Neural progenitor cell (in vitro differentiated cells): ENCODE measurements around the gene PSMA7. TPM values are rescaled to one million over a fixed set of nuclear protein-coding genes. Genes with fewer than 3 reads are reported as not detected.
A peak's percentile ranks its signal among the peaks of the same experiment; 100 is the strongest.

Experiments
- DNase-seq: peaks from one replicate; pipeline ENCODE4 v3.0.0-alpha.2; 2016; ENCODE audit warnings: low spot score
- H2AFZ ChIP-seq: fragments of 200-600 bp; sonication (generic); replicated peaks from 2 replicates; pipeline ENCODE4 v1.6.1; 2016; ENCODE audit warnings: antibody characterized with exemption
- H3F3A ChIP-seq: fragments of 200-600 bp; sonication (generic); 2 replicates; pipeline ENCODE4 v1.6.1; 2016; ENCODE audit warnings: antibody characterized with exemption, low read depth
- H3K27ac ChIP-seq: fragments of 200-600 bp; sonication (generic); 2 replicates; pipeline ENCODE4 v1.5.1; 2016; ENCODE audit warnings: mild to moderate bottlenecking
- H3K27me3 ChIP-seq: fragments of 200-600 bp; sonication (generic); 2 replicates; pipeline ENCODE4 v1.6.1; 2016; ENCODE audit warnings: mild to moderate bottlenecking, moderate library complexity
- H3K36me3 ChIP-seq: fragments of 200-600 bp; sonication (generic); 2 replicates; pipeline ENCODE4 v1.5.1; 2016
- H3K4me1 ChIP-seq: fragments of 200-600 bp; sonication (generic); 2 replicates; pipeline ENCODE4 v1.6.1; 2016; ENCODE audit warnings: mixed run types
- H3K4me2 ChIP-seq: fragments of 200-600 bp; sonication (generic); 2 replicates; pipeline ENCODE4 v1.6.1; 2016
- H3K4me3 ChIP-seq: fragments of 200-600 bp; sonication (generic); 2 replicates; pipeline ENCODE4 v1.5.1; 2016
- H3K79me2 ChIP-seq: fragments of 200-600 bp; sonication (generic); 2 replicates; pipeline ENCODE4 v1.6.1; 2016; ENCODE audit warnings: low read depth
- H3K9ac ChIP-seq: fragments of 200-600 bp; sonication (generic); 2 replicates; pipeline ENCODE4 v1.6.1; 2016
- H3K9me3 ChIP-seq: fragments of 200-600 bp; sonication (generic); 2 replicates; pipeline ENCODE4 v1.5.1; 2016; ENCODE audit warnings: low read depth
- H4K20me1 ChIP-seq: fragments of 200-600 bp; sonication (generic); 2 replicates; pipeline ENCODE4 v1.6.1; 2016; ENCODE audit warnings: low read depth
- H3K27ac Mint-ChIP-seq: 3 replicates; pipeline ENCODE4 v1.8.0; 2021; ENCODE audit warnings: mixed read lengths
- H3K27me3 Mint-ChIP-seq: 2 replicates; pipeline ENCODE4 v1.8.0; 2022; ENCODE audit warnings: low read depth, mild to moderate bottlenecking, inconsistent platforms, moderate library complexity, mixed read lengths; ENCODE audit not compliant: insufficient read depth
- H3K36me3 Mint-ChIP-seq: 3 replicates; pipeline ENCODE4 v1.8.0; 2021; ENCODE audit warnings: mixed read lengths
- H3K4me1 Mint-ChIP-seq: 3 replicates; pipeline ENCODE4 v1.8.0; 2021; ENCODE audit warnings: mixed read lengths
- H3K4me3 Mint-ChIP-seq: 3 replicates; pipeline ENCODE4 v1.8.0; 2021; ENCODE audit warnings: mild to moderate bottlenecking, moderate library complexity, mixed read lengths
- H3K9me3 Mint-ChIP-seq: 3 replicates; pipeline ENCODE4 v1.8.0; 2020; ENCODE audit warnings: mixed read lengths
- EZH2 ChIP-seq: fragments of 200-600 bp; sonication (generic); IDR thresholded peaks from 2 replicates; pipeline ENCODE4 v1.6.1; 2017; ENCODE audit warnings: antibody characterized with exemption, mild to moderate bottlenecking, moderate library complexity
- EZH2phosphoT487 ChIP-seq: fragments of 200-600 bp; sonication (generic); IDR thresholded peaks from 2 replicates; pipeline ENCODE4 v1.6.1; 2017; ENCODE audit warnings: antibody characterized with exemption
- total RNA-seq: library from RNA; depleted of rRNA; stranded (reverse); fragments of >200 nt; gene quantifications from 2 replicates; pipeline ENCODE4 v1.2.3, GENCODE V29; 2015; ENCODE audit warnings: low replicate concordance
- TF ChIP-seq, protein P1 (sequence below): fragments of 200-600 bp; sonication (generic); IDR thresholded peaks from 2 replicates; pipeline ENCODE4 v1.5.1; 2017; ENCODE audit warnings: antibody characterized with exemption, mild to moderate bottlenecking

Gene PSMA7
- total RNA-seq, 1 donor from 2014 or later = 237 TPM

DNA sequence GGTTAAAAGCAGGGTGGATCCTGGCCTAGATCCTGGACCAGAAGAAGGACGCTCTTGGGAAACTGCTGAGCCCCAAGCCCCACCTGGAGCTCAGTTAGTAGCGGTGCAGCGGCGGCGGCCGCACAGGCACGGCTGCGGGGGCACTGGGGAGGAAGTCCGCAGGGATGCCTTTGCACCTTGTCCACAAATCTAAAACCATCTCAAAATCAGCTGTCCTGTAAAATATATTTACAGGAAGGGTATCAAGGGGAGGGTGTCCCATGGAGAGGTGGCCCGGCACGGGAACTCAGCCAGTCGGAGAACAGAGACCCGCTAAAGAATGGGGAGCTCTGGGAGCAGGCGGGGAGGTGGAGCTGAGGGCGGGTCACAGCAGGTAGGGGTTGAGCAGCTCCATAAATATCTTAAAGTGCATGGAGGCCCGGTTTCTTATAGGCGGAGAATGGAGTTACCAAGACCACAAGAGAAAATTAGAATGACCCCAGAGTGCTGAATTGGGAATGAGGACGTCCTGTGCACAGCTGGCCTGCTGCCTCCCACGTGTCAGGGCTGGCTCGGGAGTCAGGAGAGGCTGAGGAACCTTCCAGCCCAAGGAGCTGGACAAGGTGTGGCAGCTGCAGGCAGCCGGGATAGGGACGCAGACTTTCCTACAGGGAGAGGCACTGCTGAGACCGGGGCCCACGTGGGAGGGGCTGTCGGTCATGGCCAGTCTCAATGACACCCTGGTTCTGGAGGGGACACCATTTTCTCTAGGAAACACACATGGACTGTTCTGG lies 47.6 kb upstream of the PSMA7 start:
- H3K4me1 ChIP-seq = no peaks in the 10 kb centered on the region
- H3K9me3 ChIP-seq = no peaks in the 10 kb centered on the region
- H3K79me2 ChIP-seq = peaks cover 28% of the 10 kb centered on the region
- Mint-ChIP-seq H3K9me3 (no peaks in the 10 kb centered on the region), H3K27me3 (no peaks in the 10 kb centered on the region), H3K4me3 (no peak overlapping the region), H3K27ac (no peak overlapping the region), H3K4me1 (no peaks in the 10 kb centered on the region), H3K36me3 (peaks cover 6% of the 10 kb centered on the region)
- no peaks in the 10 kb centered on the region for H3K27me3 ChIP-seq
- TF ChIP-seq, protein P1, sequence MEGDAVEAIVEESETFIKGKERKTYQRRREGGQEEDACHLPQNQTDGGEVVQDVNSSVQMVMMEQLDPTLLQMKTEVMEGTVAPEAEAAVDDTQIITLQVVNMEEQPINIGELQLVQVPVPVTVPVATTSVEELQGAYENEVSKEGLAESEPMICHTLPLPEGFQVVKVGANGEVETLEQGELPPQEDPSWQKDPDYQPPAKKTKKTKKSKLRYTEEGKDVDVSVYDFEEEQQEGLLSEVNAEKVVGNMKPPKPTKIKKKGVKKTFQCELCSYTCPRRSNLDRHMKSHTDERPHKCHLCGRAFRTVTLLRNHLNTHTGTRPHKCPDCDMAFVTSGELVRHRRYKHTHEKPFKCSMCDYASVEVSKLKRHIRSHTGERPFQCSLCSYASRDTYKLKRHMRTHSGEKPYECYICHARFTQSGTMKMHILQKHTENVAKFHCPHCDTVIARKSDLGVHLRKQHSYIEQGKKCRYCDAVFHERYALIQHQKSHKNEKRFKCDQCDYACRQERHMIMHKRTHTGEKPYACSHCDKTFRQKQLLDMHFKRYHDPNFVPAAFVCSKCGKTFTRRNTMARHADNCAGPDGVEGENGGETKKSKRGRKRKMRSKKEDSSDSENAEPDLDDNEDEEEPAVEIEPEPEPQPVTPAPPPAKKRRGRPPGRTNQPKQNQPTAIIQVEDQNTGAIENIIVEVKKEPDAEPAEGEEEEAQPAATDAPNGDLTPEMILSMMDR = no peak
- TF ChIP-seq EZH2 (no peak), EZH2phosphoT487 (no peak)
- H3F3A ChIP-seq = no peaks in the 10 kb centered on the region
- no peak overlapping the region for H3K27ac ChIP-seq
- H3K9ac ChIP-seq = peak overlapping the region; percentile 49
- no peaks in the 10 kb centered on the region for H3K36me3 ChIP-seq
- H3K4me3 ChIP-seq = no peak overlapping the region
- H2AFZ ChIP-seq = no peak overlapping the region
- no peak for DNase-seq
- H3K4me2 ChIP-seq = no peak overlapping the region
- peaks cover 5% of the 10 kb centered on the region for H4K20me1 ChIP-seq

GRCh38 chr20:62186887-62187866 lies 44.0 kb upstream of the PSMA7 start:
- H3K27me3 ChIP-seq = no peaks in the 10 kb centered on the region
- no peaks in the 10 kb centered on the region for H3K36me3 ChIP-seq
- no peak for DNase-seq
- no peak overlapping the region for H3K9ac ChIP-seq
- H2AFZ ChIP-seq = no peak overlapping the region
- H3K4me3 Mint-ChIP-seq = peak overlapping the region; percentile 2
- peaks cover 48% of the 10 kb centered on the region for H3K79me2 ChIP-seq
- peaks cover 2% of the 10 kb centered on the region for H3K36me3 Mint-ChIP-seq
- peaks cover 10% of the 10 kb centered on the region for H3F3A ChIP-seq
- H3K27ac Mint-ChIP-seq = peak overlapping the region; percentile 5
- H3K27me3 Mint-ChIP-seq = peaks cover 3% of the 10 kb centered on the region
- H3K9me3 Mint-ChIP-seq = no peaks in the 10 kb centered on the region
- H3K9me3 ChIP-seq = no peaks in the 10 kb centered on the region
- no peak overlapping the region for H3K4me2 ChIP-seq
- H3K4me1 Mint-ChIP-seq = peaks cover 11% of the 10 kb centered on the region
- no peak overlapping the region for H3K4me3 ChIP-seq
- peaks cover 4% of the 10 kb centered on the region for H3K4me1 ChIP-seq
- TF ChIP-seq EZH2phosphoT487 = no peak
- TF ChIP-seq EZH2 = no peak
- TF ChIP-seq, protein P1 = no peak
- H3K27ac ChIP-seq = no peak overlapping the region
- no peaks in the 10 kb centered on the region for H4K20me1 ChIP-seq

DNA sequence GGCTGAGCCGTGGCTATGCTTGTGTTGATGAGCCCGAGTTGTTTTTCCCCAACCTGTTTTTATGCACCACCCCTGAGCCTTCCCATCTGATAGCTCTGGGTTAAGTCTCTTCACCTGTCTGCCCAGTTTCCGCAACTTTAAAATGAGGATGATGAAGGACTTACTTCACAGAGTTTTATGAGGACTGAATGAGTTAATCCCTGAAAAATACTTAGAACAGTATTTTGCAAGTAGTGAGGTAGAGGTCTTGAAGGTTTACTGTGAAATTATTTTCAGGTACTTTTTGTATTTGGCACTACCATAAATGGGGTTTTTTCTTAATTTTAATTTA lies 42.9 kb upstream of the PSMA7 start:
- H3K27me3 Mint-ChIP-seq = peaks cover 3% of the 10 kb centered on the region
- Histone ChIP-seq H3F3A (peaks cover 21% of the 10 kb centered on the region), H3K9ac (no peak overlapping the region), H4K20me1 (no peaks in the 10 kb centered on the region), H3K36me3 (no peaks in the 10 kb centered on the region), H3K79me2 (peaks cover 48% of the 10 kb centered on the region), H3K27ac (no peak overlapping the region), H3K4me1 (peaks cover 10% of the 10 kb centered on the region), H3K27me3 (no peaks in the 10 kb centered on the region), H3K9me3 (no peaks in the 10 kb centered on the region), H2AFZ (no peak overlapping the region), H3K4me3 (no peak overlapping the region), H3K4me2 (no peak overlapping the region)
- H3K36me3 Mint-ChIP-seq = peaks cover 2% of the 10 kb centered on the region
- TF ChIP-seq EZH2 (no peak), EZH2phosphoT487 (no peak)
- TF ChIP-seq, protein P1 = no peak
- H3K9me3 Mint-ChIP-seq = no peaks in the 10 kb centered on the region
- H3K27ac Mint-ChIP-seq = no peak overlapping the region
- no peak for DNase-seq
- H3K4me3 Mint-ChIP-seq = no peak overlapping the region
- H3K4me1 Mint-ChIP-seq = peaks cover 17% of the 10 kb centered on the region
